HG03460 (cell line): ENCODE measurements around the gene DZIP1.
A peak's percentile ranks its signal among the peaks of the same experiment; 100 is the strongest.
"Not testable (repeated sequence)": the region's sequence is repeated elsewhere in the genome, so short reads cannot be mapped to it uniquely, and the experiment has no call there.

Experiments used
- ATAC-seq: cut with Tn5 transposase; IDR thresholded peaks from one replicate; pipeline ENCODE4 v1.9.1; 2021; ENCODE audit not compliant: unreplicated experiment

Gene DZIP1

GRCh38 chr13:95644601-95645052 is at the start of gene DZIP1:
DZIP1 (minus strand) TSS chr13:95644706; CDS start chr13:95642029, 2,677 bp downstream.
- ATAC-seq: no peak

- not testable (repeated sequence) for ATAC-seq
Measured at GRCh38 chr13:95690986-95691385, 46.5 kb upstream of the DZIP1 start.

- no peak for ATAC-seq
Measured at GRCh38 chr13:95689582-95689926, 45.0 kb upstream of the DZIP1 start.

GRCh38 chr13:95684960-95685359 is 40.5 kb upstream of the DZIP1 start:
- not testable (repeated sequence) for ATAC-seq

- no peak for ATAC-seq
Measured at GRCh38 chr13:95684418-95684817, 39.9 kb upstream of the DZIP1 start.

- no peak for ATAC-seq
Measured at GRCh38 chr13:95679722-95680121, 35.2 kb upstream of the DZIP1 start.

GRCh38 chr13:95678967-95679366 is 34.5 kb upstream of the DZIP1 start:
- no peak for ATAC-seq

GRCh38 chr13:95677564-95678266 is 33.2 kb upstream of the DZIP1 start:
- ATAC-seq: no peak

GRCh38 chr13:95676762-95677563 is 32.5 kb upstream of the DZIP1 start, which contains the start of gene DNAJC3:
DNAJC3 (plus strand) TSS chr13:95677139; CDS start chr13:95677256, 117 bp downstream.
- ATAC-seq: peak; percentile 92

GRCh38 chr13:95676105-95676761 is 31.7 kb upstream of the DZIP1 start:
- ATAC-seq: peak; percentile 9

GRCh38 chr13:95671597-95671996 is 27.1 kb upstream of the DZIP1 start:
- ATAC-seq: no peak

- not testable (repeated sequence) for ATAC-seq
Measured at GRCh38 chr13:95667235-95667634, 22.7 kb upstream of the DZIP1 start.

GRCh38 chr13:95660981-95661581 is 16.6 kb upstream of the DZIP1 start:
- ATAC-seq: no peak

- ATAC-seq: no peak
Measured at GRCh38 chr13:95659500-95659899, 15.0 kb upstream of the DZIP1 start.

- no peak for ATAC-seq
Measured at GRCh38 chr13:95656386-95657015, 12.0 kb upstream of the DZIP1 start.

GRCh38 chr13:95652821-95653220 is 8.3 kb upstream of the DZIP1 start:
- ATAC-seq: no peak

- no peak for ATAC-seq
Measured at GRCh38 chr13:95652244-95652764, 7.8 kb upstream of the DZIP1 start.

- ATAC-seq: no peak
Measured at GRCh38 chr13:95650696-95651095, 6.2 kb upstream of the DZIP1 start.

GRCh38 chr13:95647321-95647720 is 2.8 kb upstream of the DZIP1 start:
- ATAC-seq: no peak

GRCh38 chr13:95643936-95644598 is 439 bp downstream of the DZIP1 start:
- no peak for ATAC-seq
